Stimulated activated CD4-positive, alpha-beta T cell treated with anti-CD3 and anti-CD28 coated beads, TNF-alpha, amount 100 ng/mL, for 24 hours (primary cell): ENCODE measurements around the gene RUFY3.

ENCODE experiments used
- DNase-seq, 3 experiments: peaks; one replicate each; pipeline ENCODE4 v3.0.0-alpha.2; 2020; ENCODE audit warnings: low read depth in 3 of 3

RUFY3 gene

DNA sequence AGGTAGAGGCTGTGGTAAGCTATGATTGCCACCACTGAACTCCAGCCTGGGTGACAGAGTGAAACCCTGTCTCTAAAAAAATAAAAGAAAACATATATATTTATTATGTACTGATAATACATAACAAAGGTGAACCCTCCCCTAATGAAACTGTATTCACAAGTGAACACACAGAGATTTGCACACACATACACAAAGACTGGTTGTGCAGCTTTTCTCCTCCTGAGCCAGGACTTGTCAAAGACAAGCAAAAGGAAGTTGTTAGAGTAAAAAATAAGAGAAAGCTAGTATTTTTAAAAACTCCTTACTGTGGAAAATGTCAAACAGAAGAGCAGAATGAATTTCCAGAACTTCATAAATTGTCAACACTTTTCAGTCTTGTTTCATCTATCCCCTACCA, 119.4 kb downstream of the RUFY3 start:
- no peak for DNase-seq

DNA sequence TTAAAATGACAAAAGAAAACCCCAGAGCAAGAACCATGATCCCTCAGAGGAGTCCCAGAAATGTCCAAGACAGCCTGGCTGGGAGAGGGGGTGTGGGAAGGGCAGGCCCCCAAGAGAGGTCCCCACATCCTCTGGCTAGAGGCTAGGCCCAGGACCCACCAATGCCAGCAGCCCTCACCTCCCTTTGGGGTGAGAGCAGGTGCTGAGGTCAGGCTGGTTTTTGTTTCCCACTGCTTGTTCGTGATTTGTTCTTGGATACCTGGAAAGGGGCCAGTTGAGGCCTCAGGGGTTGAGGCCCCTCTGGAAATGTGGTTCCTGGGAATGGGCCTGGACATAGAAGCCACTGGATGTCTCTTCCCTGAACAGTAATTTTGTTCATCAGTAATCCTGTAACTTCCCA, 120.2 kb downstream of the RUFY3 start:
- no peak for DNase-seq

- DNase-seq, result no peak
These were observed 121.1 kb downstream of the RUFY3 start for GRCh38 chr4:70842761-70843435.

DNA sequence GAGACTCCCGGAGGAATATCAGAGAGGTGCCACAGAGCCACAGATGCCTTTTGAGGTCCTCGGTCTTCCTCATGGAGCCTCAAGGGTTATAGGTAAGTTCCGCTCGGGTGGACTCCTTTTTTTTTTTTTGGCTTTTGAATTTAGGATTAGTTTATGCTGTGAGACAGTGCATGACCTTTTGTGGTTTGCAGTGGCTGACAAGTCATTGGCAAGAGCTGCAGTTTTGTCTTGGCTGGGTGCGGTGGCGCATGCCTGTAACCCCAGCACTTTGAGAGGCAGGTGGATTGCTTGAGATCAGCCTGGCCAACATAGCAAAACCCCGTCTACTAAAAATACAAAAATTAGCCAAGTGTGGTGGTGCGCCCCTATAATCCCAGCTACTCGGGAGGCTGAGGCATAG, 122.4 kb downstream of the RUFY3 start:
- DNase-seq, result no peak

DNA sequence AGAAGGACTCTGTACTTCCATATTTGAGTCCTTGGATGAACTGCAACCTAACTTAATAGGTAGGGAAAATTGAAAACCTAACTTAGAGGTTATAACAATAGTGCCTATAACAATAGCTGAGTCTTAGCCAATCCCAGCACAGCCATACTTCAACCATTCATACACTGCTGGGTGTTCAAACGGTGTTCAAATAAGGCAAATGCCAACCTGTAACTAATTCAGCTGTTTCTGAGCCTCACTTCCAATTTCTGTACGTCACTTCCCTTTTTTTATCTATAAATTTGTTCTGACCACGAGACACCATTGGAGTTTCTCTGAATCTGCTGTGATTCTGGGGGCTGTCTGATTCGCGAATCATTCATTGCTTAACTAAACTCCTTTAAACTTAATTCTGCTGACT, 127.5 kb downstream of the RUFY3 start:
- no peak for DNase-seq

- no peak for DNase-seq
These were observed 133.7 kb downstream of the RUFY3 start for GRCh38 chr4:70855464-70855863.
